GM12878 (cell line): ENCODE data around the gene RCE1. TPM values are rescaled to one million over a fixed set of nuclear protein-coding genes. Genes with fewer than 3 reads are reported as not detected.

ENCODE experiments used
- ATAC-seq: fragments of 200-7000 bp; cut with Tn5 transposase; 3 replicates; pipeline ENCODE4 v1.9.1; 2020; ENCODE audit warnings: mild to moderate bottlenecking, moderate library complexity
- BruUV-seq: library from RNA; stranded (reverse); fragments of 400-500 nt; replicated peaks from 2 replicates; lab custom pipeline; 2021; lab: Mats Ljungman, UMichigan
- CTCF ChIA-PET: fragments of 300-600 bp; sonication (Branson Sonifier 250); formaldehyde crosslinking; extraction: SDS; loops from one replicate; lab custom pipeline; 2021; ENCODE audit warnings: inconsistent platforms; lab: Yijun Ruan, JAX
- POLR2A ChIA-PET: fragments of 350-600 bp; formaldehyde crosslinking; extraction: SDS; loops from one replicate; lab custom pipeline; 2021; ENCODE audit warnings: inconsistent platforms; lab: Charles Lee
- RAD21 ChIA-PET: fragments of 300-600 bp; sonication (Branson Sonifier 250); formaldehyde crosslinking; loops from one replicate; lab custom pipeline; 2023; ENCODE audit warnings: antibody characterized with exemption; ENCODE audit not compliant: unreplicated experiment; lab: Charles Lee
- SMC1A ChIA-PET: fragments of 300-600 bp; sonication (Branson Sonifier 250); formaldehyde crosslinking; loops from one replicate; lab custom pipeline; 2023; ENCODE audit not compliant: unreplicated experiment, uncharacterized antibody; lab: Charles Lee
- DNase-seq: peaks from one replicate; pipeline ENCODE4 v3.0.0-alpha.2; 2011; ENCODE audit warnings: low read depth, low spot score
- FAIRE-seq: peaks from 3 replicates; lab custom pipeline; 2011; peaks lifted over from hg19 to GRCh38; lab: Jason Lieb, UNC
- H2AFZ ChIP-seq: 2 replicates; pipeline ENCODE4 v1.6.0; 2011; ENCODE audit warnings: low read depth, low read length, control low read depth; ENCODE audit not compliant: control insufficient read depth
- H3K27ac ChIP-seq: 2 replicates; pipeline ENCODE4 v1.5.1; 2011; ENCODE audit warnings: control low read depth; ENCODE audit not compliant: control insufficient read depth, insufficient read depth
- H3K27me3 ChIP-seq, 2 experiments: replicated peaks in 1 of 2; 2 replicates each; pipeline versions ENCODE4 v1.6.0 to v1.6.1; 2011; ENCODE audit warnings: low read length in 1 of 2; ENCODE audit not compliant: control insufficient read depth in 2 of 2, insufficient read depth in 2 of 2
- H3K36me3 ChIP-seq, 2 experiments: 2 replicates each; pipeline ENCODE4 v1.5.1; 2011; ENCODE audit warnings: low read length in 1 of 2; ENCODE audit not compliant: control insufficient read depth in 2 of 2, insufficient read depth in 2 of 2
- H3K4me1 ChIP-seq: 2 replicates; pipeline ENCODE4 v1.6.1; 2011; ENCODE audit warnings: mild to moderate bottlenecking, low read length, moderate library complexity, mixed read lengths; ENCODE audit not compliant: control insufficient read depth, insufficient read depth
- H3K4me2 ChIP-seq: 2 replicates; pipeline ENCODE4 v1.6.0; 2011; ENCODE audit warnings: control low read depth; ENCODE audit not compliant: control insufficient read depth, insufficient read depth
- H3K4me3 ChIP-seq: fragments of 200-600 bp; sonication (generic); 2 replicates; pipeline ENCODE4 v1.5.1; 2016
- H3K79me2 ChIP-seq: 2 replicates; pipeline ENCODE4 v1.6.0; 2011; ENCODE audit warnings: low read length; ENCODE audit not compliant: control insufficient read depth, insufficient read depth
- H3K9ac ChIP-seq: 2 replicates; pipeline ENCODE4 v1.8.0; 2011; ENCODE audit warnings: low read length, control low read depth, mixed read lengths; ENCODE audit not compliant: control insufficient read depth, insufficient read depth
- H3K9me3 ChIP-seq: replicated peaks from 3 replicates; pipeline ENCODE4 v1.5.1; 2011; ENCODE audit warnings: mild to moderate bottlenecking, low read length; ENCODE audit not compliant: control insufficient read depth, insufficient read depth
- H4K20me1 ChIP-seq: 2 replicates; pipeline ENCODE4 v1.6.0; 2011; ENCODE audit not compliant: control insufficient read depth, insufficient read depth
- POLR2A ChIP-seq: IDR thresholded peaks from 2 replicates; pipeline ENCODE4 v1.6.1; 2011; ENCODE audit warnings: low read depth, mild to moderate bottlenecking, low read length
- SPI1 ChIP-seq: IDR thresholded peaks from 2 replicates; pipeline ENCODE4 v1.6.1; 2011; ENCODE audit warnings: low read depth, mild to moderate bottlenecking, low read length, moderate library complexity, borderline replicate concordance; ENCODE audit not compliant: insufficient read depth
- SREBF2 ChIP-seq: IDR thresholded peaks from 2 replicates; pipeline ENCODE4 v1.6.1; 2012; ENCODE audit warnings: mild to moderate bottlenecking, low read length
- WGBS: methylation state at CpG from one replicate; pipeline ENCODE4 v1.1.6; 2016; ENCODE audit warnings: low lambda C conversion rate; ENCODE audit not compliant: insufficient replicate concordance, insufficient coverage; ENCODE audit errors: missing lambda C conversion rate; 5-methylcytosine and 5-hydroxymethylcytosine counted together
- in situ Hi-C: fragments of 300-500 bp; cut with MboI; formaldehyde crosslinking; loops from 9 replicates; pipeline ENCODE4 v1.14.3; 2018; ENCODE audit warnings: mixed read lengths
- intact Hi-C: fragments of 100-400 bp; cut with micrococcal nuclease; formaldehyde crosslinking; loops from one replicate; pipeline ENCODE4 v1.14.2; 2022; ENCODE audit not compliant: unreplicated experiment
- polyA plus RNA-seq, 11 experiments: library from polyadenylated mRNA; depleted of rRNA in 4 of 11; unstranded in 6 of 11; stranded (reverse) in 5 of 11; fragments of >200 nt; fragmentation: Nextera tagmentation in 4 of 11; fragmentation: Illumina TruSeq in 1 of 11; extraction: Ambion mirVana in 4 of 11; extraction: Trizol in 1 of 11; gene quantifications; 1 replicate in 1 of 11; 2 replicates in 10 of 11; pipeline versions ENCODE4 v1.2.1 to v1.2.3, GENCODE V29; 2011 to 2016; ENCODE audit warnings: inconsistent platforms in 2 of 11, missing spikeins in 2 of 11, low read depth in 1 of 11
- total RNA-seq, 4 experiments: library from RNA; depleted of rRNA in 3 of 4; stranded (reverse); fragments of >200 nt in 3 of 4; fragmentation: Illumina TruSeq in 1 of 4; extraction: Trizol in 1 of 4; gene quantifications; 2 replicates each; pipeline versions ENCODE4 v1.2.1 to v1.2.3, GENCODE V29; 2013 to 2021
- TF ChIP-seq, protein P1 (sequence below), 3 experiments: IDR thresholded peaks in 2 of 3; conservative IDR thresholded peaks in 1 of 3; 2 replicates each; pipeline ENCODE4 v1.5.1; 2011; ENCODE audit warnings: low read depth in 3 of 3, low read length in 3 of 3, mild to moderate bottlenecking in 3 of 3, control low read depth in 2 of 3, moderate library complexity in 2 of 3, inconsistent platforms in 1 of 3, mixed read lengths in 1 of 3; ENCODE audit not compliant: control insufficient read depth in 2 of 3, insufficient read depth in 1 of 3; ENCODE audit errors: extremely low read depth in 1 of 3

RCE1 gene
- total and polyA plus RNA-seq, 10 of the 15 experiments (the other 5 are each of a cell fraction or from before 2014, with no cell fraction given) = 0.79 to 32.9 (median 16.4) TPM

DNA sequence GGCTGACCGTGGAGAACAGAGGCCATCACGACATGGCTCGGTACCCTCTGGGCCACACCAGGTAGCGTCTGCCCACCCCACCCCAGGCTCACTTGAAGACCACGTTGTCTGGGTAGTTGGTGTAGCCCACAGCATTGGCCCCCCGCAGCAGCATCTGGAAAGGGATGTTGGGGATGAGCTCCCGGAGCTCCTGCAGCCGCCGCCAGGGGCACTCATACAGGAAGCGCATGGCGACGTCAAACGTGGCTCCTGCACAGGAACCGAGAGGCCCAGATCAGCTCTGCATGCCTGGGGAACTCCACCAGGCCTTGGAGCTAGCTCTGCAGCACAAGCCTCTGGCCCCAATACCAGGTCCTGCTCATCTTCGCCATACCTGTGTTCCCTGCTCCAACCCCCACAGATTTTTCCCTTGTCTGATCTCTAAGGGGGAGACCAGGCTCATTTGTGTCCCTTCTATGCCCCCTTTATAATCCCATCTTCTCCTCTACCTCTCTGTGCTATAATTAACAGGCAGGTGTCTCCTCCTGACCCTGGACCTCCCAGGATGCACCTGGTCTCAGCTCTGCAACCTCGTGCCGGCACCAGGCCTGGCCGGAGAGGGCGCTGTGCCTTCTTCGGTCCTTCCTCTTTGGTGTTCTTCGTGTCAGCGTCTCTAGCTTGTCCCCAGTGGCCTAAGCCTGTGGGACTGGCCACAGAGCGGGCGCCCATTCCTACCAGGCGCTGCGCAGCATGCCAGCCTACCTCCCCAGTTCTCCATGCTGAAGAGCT lies 8.6 kb downstream of the RCE1 start:
- intact Hi-C loops = no loop called here
- H3K27ac ChIP-seq = no peak overlapping the region
- no TSS peak for BruUV-seq

More for the DNA sequence above, 8.6 kb downstream of the RCE1 start:
- ATAC-seq (peak; percentile 5; the same call in 1 of the 3 replicates), DNase-seq (no peak)
- H3K4me1 ChIP-seq = peaks cover 6% of the 10 kb centered on the region
- ChIA-PET SMC1A (no interaction called here), POLR2A (interaction anchor here (0.7 kb wide), 1 partner anchor 9 kb away, joined by 4 read pairs; the partner anchor contains the start of gene RCE1)
- 0 out of 2 replicates have a peak overlapping the region, but pooled peaks have one; percentile 27 for H3K9ac ChIP-seq
- no peaks in the 10 kb centered on the region for H4K20me1 ChIP-seq
- no peak overlapping the region for H3K4me3 ChIP-seq
- WGBS = 41% methylated on average over 26 of the region's 26 CpGs
- H2AFZ ChIP-seq = peak overlapping the region; percentile 63
- TF ChIP-seq SREBF2 = no peak
- TF ChIP-seq, protein P1, sequence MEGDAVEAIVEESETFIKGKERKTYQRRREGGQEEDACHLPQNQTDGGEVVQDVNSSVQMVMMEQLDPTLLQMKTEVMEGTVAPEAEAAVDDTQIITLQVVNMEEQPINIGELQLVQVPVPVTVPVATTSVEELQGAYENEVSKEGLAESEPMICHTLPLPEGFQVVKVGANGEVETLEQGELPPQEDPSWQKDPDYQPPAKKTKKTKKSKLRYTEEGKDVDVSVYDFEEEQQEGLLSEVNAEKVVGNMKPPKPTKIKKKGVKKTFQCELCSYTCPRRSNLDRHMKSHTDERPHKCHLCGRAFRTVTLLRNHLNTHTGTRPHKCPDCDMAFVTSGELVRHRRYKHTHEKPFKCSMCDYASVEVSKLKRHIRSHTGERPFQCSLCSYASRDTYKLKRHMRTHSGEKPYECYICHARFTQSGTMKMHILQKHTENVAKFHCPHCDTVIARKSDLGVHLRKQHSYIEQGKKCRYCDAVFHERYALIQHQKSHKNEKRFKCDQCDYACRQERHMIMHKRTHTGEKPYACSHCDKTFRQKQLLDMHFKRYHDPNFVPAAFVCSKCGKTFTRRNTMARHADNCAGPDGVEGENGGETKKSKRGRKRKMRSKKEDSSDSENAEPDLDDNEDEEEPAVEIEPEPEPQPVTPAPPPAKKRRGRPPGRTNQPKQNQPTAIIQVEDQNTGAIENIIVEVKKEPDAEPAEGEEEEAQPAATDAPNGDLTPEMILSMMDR (IDR thresholded peaks at IDR 0.05 in 2 of 3, conservative IDR thresholded peaks at IDR 0.05 in 1 of 3; ENCODE audit: control insufficient read depth in 2 of 3, extremely low read depth in 1 of 3, insufficient read depth in 1 of 3, low read depth in 3 of 3, low read length in 3 of 3) = peak; percentile 16 to 54 (median 46)
- TF ChIP-seq SPI1 = peak; percentile 2; the same call in 1 of the 2 replicates
- TF ChIP-seq POLR2A = peak; percentile 50; the same call in 1 of the 2 replicates
- TF ChIP-seq, all 136 proteins: peak for 3
- in situ Hi-C loops = no loop called here
- Histone ChIP-seq H3K4me2 (no peak overlapping the region), H3K36me3 (peaks cover 0 to under 1% of the 10 kb centered on the region in 2 experiments; a peak in 2 of 4 replicates), H3K27me3 (no peaks in the 10 kb centered on the region), H3K9me3 (no peaks in the 10 kb centered on the region), H3K79me2 (0 out of 2 replicates have a peak, but pooled peaks cover 2% of the 10 kb centered on the region)
- FAIRE-seq = no peak
- ChIA-PET RAD21 (no interaction called here), CTCF (interaction anchor here (0.6 to 1.2 kb wide), 3 partner anchors 8 to 465 kb away, joined by 3 to 5 read pairs (median 5); no protein-coding TSS in a partner anchor)
